Activated CD8-positive, alpha-beta memory T cell treated with anti-CD3 and anti-CD28 coated beads for 36 hours (primary cell): ENCODE measurements around the gene CYSLTR1. TPM values are rescaled to one million over a fixed set of nuclear protein-coding genes. Genes with fewer than 3 reads are reported as not detected.
"Not testable (repeated sequence)": the region's sequence is repeated elsewhere in the genome, so short reads cannot be mapped to it uniquely, and the experiment has no call there.

Source experiments
- CTCF ChIA-PET: fragments of 350-600 bp; sonication (Branson Sonifier 250); formaldehyde crosslinking; loops from one replicate; lab custom pipeline; 2021; ENCODE audit warnings: antibody characterized with exemption; lab: Charles Lee
- POLR2A ChIA-PET: fragments of 350-600 bp; sonication (Branson Sonifier 250); formaldehyde crosslinking; loops from one replicate; lab custom pipeline; 2021; ENCODE audit warnings: antibody characterized with exemption; lab: Charles Lee
- total RNA-seq, 2 experiments: library from RNA; stranded (reverse); gene quantifications; one replicate each; pipeline ENCODE4 v1.2.3, GENCODE V29; 2021

CYSLTR1 gene
- total RNA-seq, 2 experiments from 2014 or later, result 0.23 to 0.34 TPM

- ChIA-PET CTCF (no interaction called here), POLR2A (no interaction called here)
Observed at GRCh38 chrX:78237127-78237526, 90.3 kb downstream of the CYSLTR1 start.

DNA sequence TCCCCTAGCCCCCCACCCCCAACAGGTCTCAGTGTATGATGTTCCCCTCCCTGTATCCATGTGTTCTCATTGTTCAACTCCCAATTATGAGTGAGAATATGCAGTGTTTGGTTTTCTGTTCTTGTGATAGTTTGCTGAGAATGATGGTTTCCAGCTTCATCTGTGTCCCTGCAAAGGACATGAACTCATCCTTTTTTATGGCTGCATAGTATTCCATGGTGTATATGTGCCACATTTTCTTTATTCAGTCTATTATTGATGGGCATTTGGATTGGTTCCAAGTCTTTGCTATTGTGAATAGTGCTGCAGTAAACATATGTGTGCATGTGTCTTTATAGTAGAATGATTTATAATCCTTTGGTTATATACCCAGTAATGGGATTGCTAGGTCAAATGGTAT lies 101.4 kb downstream of the CYSLTR1 start:
- POLR2A ChIA-PET, CTCF ChIA-PET: not testable (repeated sequence)

Other genes with a start within 250 kb of the CYSLTR1 start
- 1,000 to 10,000 TPM; 1,080 to 1,092 TPM for gene PGK1, start 223.4 kb downstream of the CYSLTR1 start, total RNA-seq
- gene TAF9B, start 188.0 kb downstream of the CYSLTR1 start, total RNA-seq, result 10 to 100 TPM; 19.8 to 20.8 TPM